ENCODE results near the gene NFATC2. TPM values are rescaled to one million over a fixed set of nuclear protein-coding genes. Genes with fewer than 3 reads are reported as not detected.

Gene NFATC2
- total RNA-seq, 1 donor from 2014 or later, result 11.0 TPM

- ATAC-seq (no peak), DNase-seq (ENCODE audit: low spot score) (peak; percentile 50)
- intact Hi-C loops (cut with DNase I), result no loop called here
Measured at GRCh38 chr20:51393571-51393970, 148.9 kb downstream of the NFATC2 start.

GRCh38 chr20:51392614-51393186, 149.8 kb downstream of the NFATC2 start:
- no peak for ATAC-seq
- DNase-seq (ENCODE audit: low spot score), result no peak
- intact Hi-C loops (cut with DNase I), result no loop called here

- intact Hi-C loops (cut with DNase I), result no loop called here
- no peak for ATAC-seq
Measured at GRCh38 chr20:51391926-51392325, 150.6 kb downstream of the NFATC2 start.

GRCh38 chr20:51389543-51390264, 152.8 kb downstream of the NFATC2 start:
- DNase-seq (ENCODE audit: low spot score), result peak; percentile 22
- intact Hi-C loops (cut with DNase I), result no loop called here
- ATAC-seq, result no peak

More at GRCh38 chr20:51391926-51392325, 150.6 kb downstream of the NFATC2 start:
- DNase-seq (ENCODE audit: low spot score), result no peak

- intact Hi-C loops (cut with DNase I), result no loop called here
- ATAC-seq (peak; percentile 44), DNase-seq (ENCODE audit: low spot score) (no peak)
Measured at GRCh38 chr20:51388756-51389542, 153.6 kb downstream of the NFATC2 start.

GRCh38 chr20:51388227-51388626, 154.3 kb downstream of the NFATC2 start:
- intact Hi-C loops (cut with DNase I), result no loop called here
- no peak for DNase-seq (ENCODE audit: low spot score)
- no peak for ATAC-seq

- no peak for ATAC-seq
- DNase-seq (ENCODE audit: low spot score), result peak; percentile 15
- intact Hi-C loops (cut with DNase I), result no loop called here
Measured at GRCh38 chr20:51387125-51387875, 155.2 kb downstream of the NFATC2 start.

GRCh38 chr20:51386586-51386985, 155.9 kb downstream of the NFATC2 start:
- intact Hi-C loops (cut with DNase I), result no loop called here
- ATAC-seq (no peak), DNase-seq (ENCODE audit: low spot score) (peak; percentile 28)

- DNase-seq (ENCODE audit: low spot score) (peak; percentile 60), ATAC-seq (peak; percentile 68)
- intact Hi-C loops (cut with DNase I), result no loop called here
Measured at GRCh38 chr20:51385646-51386530, 156.6 kb downstream of the NFATC2 start.

- intact Hi-C loops (cut with DNase I), result no loop called here
- no peak for DNase-seq (ENCODE audit: low spot score)
- no peak for ATAC-seq
Measured at GRCh38 chr20:51384875-51385274, 157.6 kb downstream of the NFATC2 start.

- no peak for ATAC-seq
- DNase-seq (ENCODE audit: low spot score), result peak; percentile 28
- intact Hi-C loops (cut with DNase I), result no loop called here
Measured at GRCh38 chr20:51383891-51384510, 158.5 kb downstream of the NFATC2 start.

GRCh38 chr20:51382986-51383821, 159.3 kb downstream of the NFATC2 start:
- peak; percentile 43 for DNase-seq (ENCODE audit: low spot score)
- ATAC-seq, result peak; percentile 23
- intact Hi-C loops (cut with DNase I), result no loop called here

GRCh38 chr20:51382111-51382985, 160.2 kb downstream of the NFATC2 start:
- no peak for ATAC-seq
- DNase-seq (ENCODE audit: low spot score), result peak; percentile 54
- intact Hi-C loops (cut with DNase I), result no loop called here

GRCh38 chr20:51381557-51381956, 161.0 kb downstream of the NFATC2 start:
- ATAC-seq (no peak), DNase-seq (ENCODE audit: low spot score) (no peak)
- intact Hi-C loops (cut with DNase I), result no loop called here

- ATAC-seq, result no peak
- intact Hi-C loops (cut with DNase I), result no loop called here
- DNase-seq (ENCODE audit: low spot score), result peak; percentile 22
Measured at GRCh38 chr20:51380401-51381385, 161.8 kb downstream of the NFATC2 start.

Measured in sciatic nerve (tissue), 2 donors.